Tibial nerve (tissue), 3 donors: ENCODE measurements around the gene RAB11FIP5.

Source experiments
- CTCF ChIP-seq, 5 experiments: fragments of 200-600 bp in 3 of 5; fragments of 450-650 bp in 2 of 5; sonication (generic) in 3 of 5; IDR thresholded peaks; one replicate each; pipeline ENCODE4 v1.5.1; 2016 to 2019; ENCODE audit warnings: antibody characterized with exemption in 5 of 5, mild to moderate bottlenecking in 3 of 5, moderate library complexity in 2 of 5
- POLR2A ChIP-seq, 2 donors: fragments of 450-650 bp; IDR thresholded peaks; one replicate each; pipeline ENCODE4 v1.6.1; 2017; ENCODE audit warnings: antibody characterized with exemption in 2 of 2, mild to moderate bottlenecking in 2 of 2, moderate library complexity in 2 of 2

- TF ChIP-seq POLR2A (IDR thresholded peaks at IDR 0.05) = no peak
- no peak for TF ChIP-seq CTCF (IDR thresholded peaks at IDR 0.05)
Observed at GRCh38 chr2:73104933-73105332, 7.8 kb downstream of the RAB11FIP5 start.
